HepG2 (cell line): Measurements from ENCODE around the gene DSCAML1. TPM values are rescaled to one million over a fixed set of nuclear protein-coding genes. Genes with fewer than 3 reads are reported as not detected.

Experiments
- ATAC-seq: fragments of 200-7000 bp; cut with Tn5 transposase; 3 replicates; pipeline ENCODE4 v1.9.1; 2020; ENCODE audit warnings: mild to moderate bottlenecking, moderate library complexity
- BruUV-seq: library from RNA; stranded (reverse); fragments of 400-500 nt; replicated peaks from 2 replicates; lab custom pipeline; 2021; lab: Mats Ljungman, UMichigan
- CTCF ChIA-PET: fragments of 300-600 bp; formaldehyde crosslinking; extraction: SDS; loops from one replicate; lab custom pipeline; 2021; ENCODE audit warnings: low total read pairs, inconsistent platforms, low intra/inter-chr PET ratio; lab: Yijun Ruan, JAX
- POLR2A ChIA-PET: fragments of 350-600 bp; sonication (Branson Sonifier 250); formaldehyde crosslinking; loops from one replicate; lab custom pipeline; 2020; ENCODE audit warnings: antibody characterized with exemption, inconsistent platforms; lab: Yijun Ruan, JAX
- DNase-seq: peaks from one replicate; pipeline ENCODE4 v3.0.0-alpha.2; 2015; ENCODE audit warnings: low spot score
- FAIRE-seq: peaks from 3 replicates; lab custom pipeline; 2011; peaks lifted over from hg19 to GRCh38; lab: Jason Lieb, UNC
- H2AFZ ChIP-seq: one replicate; pipeline ENCODE4 v1.6.1; 2011; ENCODE audit warnings: low read length, inconsistent platforms
- H3K27ac ChIP-seq: fragments of 300-600 bp; 3 replicates; pipeline ENCODE4 v1.8.0; 2011; ENCODE audit warnings: mixed run types, mild to moderate bottlenecking, mixed read lengths, low read length, inconsistent platforms; ENCODE audit not compliant: insufficient read depth; ENCODE audit errors: extremely low read length
- H3K27me3 ChIP-seq, 2 experiments: fragments of 200-600 bp in 1 of 2; 2 replicates in 1 of 2; 3 replicates in 1 of 2; pipeline versions ENCODE4 v1.6.0 to v1.8.0; 2011; ENCODE audit warnings: low read length in 2 of 2, mild to moderate bottlenecking in 2 of 2, moderate library complexity in 2 of 2, inconsistent platforms in 1 of 2; ENCODE audit not compliant: insufficient read depth in 2 of 2, control insufficient read depth in 1 of 2
- H3K36me3 ChIP-seq, 2 experiments: fragments of 200-600 bp in 1 of 2; replicated peaks in 1 of 2; 2 replicates in 1 of 2; 3 replicates in 1 of 2; pipeline versions ENCODE4 v1.5.1 to v1.8.0; 2011; ENCODE audit warnings: low read length in 2 of 2, inconsistent platforms in 1 of 2; ENCODE audit not compliant: insufficient read depth in 2 of 2, control insufficient read depth in 1 of 2
- H3K4me1 ChIP-seq: 2 replicates; pipeline ENCODE4 v1.5.1; 2012; ENCODE audit warnings: low read length, inconsistent platforms; ENCODE audit not compliant: insufficient read depth
- H3K4me2 ChIP-seq: 2 replicates; pipeline ENCODE4 v1.6.0; 2011; ENCODE audit warnings: low read depth, low read length, inconsistent platforms
- H3K4me3 ChIP-seq, 3 experiments: fragments of 200-600 bp in 1 of 3; sonication (generic), shearing (Covaris generic) in 1 of 3; replicated peaks in 1 of 3; 2 replicates each; pipeline ENCODE4 v1.5.1; 2011 to 2016; ENCODE audit warnings: low read length in 3 of 3, inconsistent platforms in 2 of 3, low read depth in 2 of 3, mild to moderate bottlenecking in 2 of 3, control low read depth in 1 of 3, mixed read lengths in 1 of 3; ENCODE audit not compliant: insufficient read depth in 1 of 3
- H3K79me2 ChIP-seq: one replicate; pipeline ENCODE4 v1.6.1; 2011; ENCODE audit warnings: low read length, inconsistent platforms; ENCODE audit not compliant: insufficient read depth
- H3K9ac ChIP-seq: 2 replicates; pipeline ENCODE4 v1.6.0; 2011; ENCODE audit warnings: mild to moderate bottlenecking, low read depth, low read length, inconsistent platforms; ENCODE audit not compliant: insufficient read depth
- H3K9me3 ChIP-seq: 2 replicates; pipeline ENCODE4 v1.5.1; 2012; ENCODE audit warnings: mild to moderate bottlenecking, low read length
- H4K20me1 ChIP-seq: 2 replicates; pipeline ENCODE4 v1.6.0; 2011; ENCODE audit warnings: inconsistent platforms, mild to moderate bottlenecking, low read length, moderate library complexity; ENCODE audit not compliant: insufficient read depth
- MYC ChIP-seq: sonication (generic); formaldehyde crosslinking; IDR thresholded peaks from 2 replicates; pipeline ENCODE4 v1.9.0; 2021; ENCODE audit warnings: missing genetic modification reagents, borderline replicate concordance
- RBM39 ChIP-seq: fragments of 200-400 bp; formaldehyde crosslinking; IDR thresholded peaks from one replicate; pipeline ENCODE4 v1.6.1; 2018; ENCODE audit warnings: antibody characterized with exemption, mild to moderate bottlenecking, low read depth, low read length; ENCODE audit not compliant: poor library complexity, severe bottlenecking
- RELA ChIP-seq: sonication (generic); formaldehyde crosslinking; IDR thresholded peaks from 2 replicates; pipeline ENCODE4 v1.4.0; 2020; ENCODE audit warnings: missing genetic modification reagents
- TSC22D2 ChIP-seq: sonication (generic); formaldehyde crosslinking; IDR thresholded peaks from 2 replicates; pipeline ENCODE4 v1.5.1; 2020; ENCODE audit warnings: missing genetic modification reagents, mild to moderate bottlenecking, borderline replicate concordance
- XBP1 ChIP-seq: sonication (generic); formaldehyde crosslinking; IDR thresholded peaks from 2 replicates; pipeline ENCODE4 v1.5.0; 2020; ENCODE audit warnings: missing genetic modification reagents
- ZBTB1 ChIP-seq: sonication (generic); formaldehyde crosslinking; IDR thresholded peaks from 2 replicates; pipeline ENCODE4 v1.4.0; 2020; ENCODE audit warnings: missing genetic modification reagents, borderline replicate concordance
- ZIK1 ChIP-seq: sonication (generic); formaldehyde crosslinking; IDR thresholded peaks from 2 replicates; pipeline ENCODE4 v1.5.0; 2020; ENCODE audit warnings: mild to moderate bottlenecking, low read depth, missing genetic modification reagents, borderline replicate concordance
- ZNF260 ChIP-seq: sonication (generic); formaldehyde crosslinking; IDR thresholded peaks from 2 replicates; pipeline ENCODE4 v1.4.0; 2020; ENCODE audit warnings: missing genetic modification reagents, low read depth, mild to moderate bottlenecking, borderline replicate concordance
- ZNF850 ChIP-seq: sonication (generic); formaldehyde crosslinking; conservative IDR thresholded peaks from 2 replicates; pipeline ENCODE4 v1.9.0; 2021; ENCODE audit warnings: mild to moderate bottlenecking, missing genetic modification reagents
- WGBS: methylation state at CpG from one replicate; pipeline ENCODE4 v1.1.6; 2017; ENCODE audit warnings: low lambda C conversion rate; 5-methylcytosine and 5-hydroxymethylcytosine counted together
- in situ Hi-C: cut with HindIII; loops from 2 replicates; pipeline ENCODE4 v1.10.0; 2017; ENCODE audit warnings: low pct_unique_long_range_greater_than_20kb; ENCODE audit not compliant: extremely low pct_ligation_motif_present
- intact Hi-C: fragments of 100-400 bp; cut with micrococcal nuclease; formaldehyde crosslinking; loops from one replicate; pipeline ENCODE4 v1.10.0; 2022; ENCODE audit not compliant: unreplicated experiment
- polyA plus RNA-seq, 8 experiments: library from polyadenylated mRNA; depleted of rRNA in 3 of 8; stranded (reverse) in 7 of 8; unstranded in 1 of 8; fragments of >200 nt; fragmentation: Illumina TruSeq in 4 of 8; extraction: Trizol in 4 of 8; gene quantifications; 2 replicates each; pipeline versions ENCODE4 v1.2.1 to v1.2.3, GENCODE V29; 2011 to 2016; ENCODE audit warnings: low read depth in 4 of 8, missing spikeins in 1 of 8, mixed read lengths in 1 of 8; ENCODE audit not compliant: insufficient read depth in 1 of 8
- total RNA-seq, 5 experiments: library from RNA; depleted of rRNA; stranded (reverse); fragments of >200 nt; fragmentation: Illumina TruSeq; extraction: Trizol; gene quantifications; 2 replicates each; pipeline ENCODE4 v1.2.3, GENCODE V29; 2016; ENCODE audit warnings: low read depth in 1 of 5
- TF ChIP-seq, protein P1 (sequence below): sonication (generic); formaldehyde crosslinking; IDR thresholded peaks from 2 replicates; pipeline ENCODE4 v1.4.0; 2020; ENCODE audit warnings: missing genetic modification reagents

The DSCAML1 gene
- total and polyA plus RNA-seq, 2 of the 13 experiments (the other 11 are each of a cell fraction or from before 2014, with no cell fraction given): 0.29 to 0.40 TPM

DNA sequence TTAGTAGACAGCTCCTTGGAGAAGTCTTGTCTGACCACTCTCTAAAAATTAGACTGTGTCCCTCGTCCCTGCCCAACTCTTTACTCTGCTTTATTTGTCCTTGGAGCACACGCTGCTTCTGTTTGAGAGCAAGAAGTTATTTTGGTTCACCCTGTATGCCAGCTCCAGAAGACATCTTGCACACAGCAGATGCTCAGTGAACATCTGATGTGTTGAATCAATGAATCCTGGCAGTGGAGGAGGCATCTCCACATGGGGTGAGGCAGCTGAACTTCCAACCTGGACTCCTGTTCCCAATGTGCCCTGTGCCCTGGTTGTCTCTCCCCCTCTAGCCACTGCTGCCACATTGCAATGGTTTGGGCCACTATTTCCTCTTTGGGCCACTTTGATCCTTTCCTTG is 255.8 kb downstream of the DSCAML1 start:
- Histone ChIP-seq H3K36me3 (no peaks in the 10 kb centered on the region), H3K79me2 (no peaks in the 10 kb centered on the region), H4K20me1 (no peaks in the 10 kb centered on the region; the same call in 1 of the 2 replicates), H3K4me3 (no peak overlapping the region), H3K27me3 (peaks cover 1 to 13% of the 10 kb centered on the region in 2 experiments; a peak in 3 of 5 replicates), H3K4me2 (no peak overlapping the region), H2AFZ (no peak overlapping the region), H3K9me3 (no peaks in the 10 kb centered on the region), H3K4me1 (peaks cover 6% of the 10 kb centered on the region; the same call in 1 of the 2 replicates), H3K9ac (no peak overlapping the region), H3K27ac (no peak overlapping the region)
- intact Hi-C loops: no loop called here
- ATAC-seq (no peak), FAIRE-seq (no peak), DNase-seq (no peak)
- CTCF ChIA-PET: no interaction called here
- TF ChIP-seq RBM39 (no peak), RELA (CRISPR knock-in tag) (no peak), MYC (CRISPR knock-in tag) (no peak), ZNF850 (CRISPR knock-in tag) (no peak), XBP1 (no peak), ZIK1 (CRISPR knock-in tag) (no peak), ZBTB1 (CRISPR knock-in tag) (no peak), TSC22D2 (CRISPR knock-in tag) (no peak), ZNF260 (CRISPR knock-in tag) (no peak)
- TF ChIP-seq, protein P1, sequence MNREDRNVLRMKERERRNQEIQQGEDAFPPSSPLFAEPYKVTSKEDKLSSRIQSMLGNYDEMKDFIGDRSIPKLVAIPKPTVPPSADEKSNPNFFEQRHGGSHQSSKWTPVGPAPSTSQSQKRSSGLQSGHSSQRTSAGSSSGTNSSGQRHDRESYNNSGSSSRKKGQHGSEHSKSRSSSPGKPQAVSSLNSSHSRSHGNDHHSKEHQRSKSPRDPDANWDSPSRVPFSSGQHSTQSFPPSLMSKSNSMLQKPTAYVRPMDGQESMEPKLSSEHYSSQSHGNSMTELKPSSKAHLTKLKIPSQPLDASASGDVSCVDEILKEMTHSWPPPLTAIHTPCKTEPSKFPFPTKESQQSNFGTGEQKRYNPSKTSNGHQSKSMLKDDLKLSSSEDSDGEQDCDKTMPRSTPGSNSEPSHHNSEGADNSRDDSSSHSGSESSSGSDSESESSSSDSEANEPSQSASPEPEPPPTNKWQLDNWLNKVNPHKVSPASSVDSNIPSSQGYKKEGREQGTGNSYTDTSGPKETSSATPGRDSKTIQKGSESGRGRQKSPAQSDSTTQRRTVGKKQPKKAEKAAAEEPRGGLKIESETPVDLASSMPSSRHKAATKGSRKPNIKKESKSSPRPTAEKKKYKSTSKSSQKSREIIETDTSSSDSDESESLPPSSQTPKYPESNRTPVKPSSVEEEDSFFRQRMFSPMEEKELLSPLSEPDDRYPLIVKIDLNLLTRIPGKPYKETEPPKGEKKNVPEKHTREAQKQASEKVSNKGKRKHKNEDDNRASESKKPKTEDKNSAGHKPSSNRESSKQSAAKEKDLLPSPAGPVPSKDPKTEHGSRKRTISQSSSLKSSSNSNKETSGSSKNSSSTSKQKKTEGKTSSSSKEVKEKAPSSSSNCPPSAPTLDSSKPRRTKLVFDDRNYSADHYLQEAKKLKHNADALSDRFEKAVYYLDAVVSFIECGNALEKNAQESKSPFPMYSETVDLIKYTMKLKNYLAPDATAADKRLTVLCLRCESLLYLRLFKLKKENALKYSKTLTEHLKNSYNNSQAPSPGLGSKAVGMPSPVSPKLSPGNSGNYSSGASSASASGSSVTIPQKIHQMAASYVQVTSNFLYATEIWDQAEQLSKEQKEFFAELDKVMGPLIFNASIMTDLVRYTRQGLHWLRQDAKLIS (CRISPR knock-in tag): no peak
- BruUV-seq: no TSS peak
- POLR2A ChIA-PET: no interaction called here
- 17% methylated on average over 2 of the region's 2 CpGs for WGBS
- in situ Hi-C loops: no loop called here
